Measurements from ENCODE around the gene ZBTB49.

DNA sequence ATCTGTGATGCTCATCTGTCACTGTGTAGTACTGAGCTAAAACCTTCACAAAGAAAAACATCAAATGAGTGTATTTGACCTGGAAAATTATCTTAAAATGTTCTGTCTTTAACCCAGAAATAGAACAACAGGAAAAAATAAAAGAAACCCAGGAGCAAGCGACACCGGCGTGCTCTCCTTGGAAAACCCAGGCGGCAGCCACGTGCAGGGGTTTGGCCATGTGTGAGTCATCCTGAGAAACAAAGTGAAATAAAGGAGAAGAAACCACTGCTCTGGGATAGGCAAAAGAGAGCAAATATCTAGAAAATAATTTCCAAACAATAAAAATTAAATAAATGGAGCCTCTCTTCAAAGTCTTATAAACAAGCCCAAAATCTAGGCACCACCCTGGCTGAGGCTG, 22.1 kb upstream of the ZBTB49 start:
- TF ChIP-seq POLR2A (IDR thresholded peaks at IDR 0.05) = no peak
- TF ChIP-seq, protein P1, sequence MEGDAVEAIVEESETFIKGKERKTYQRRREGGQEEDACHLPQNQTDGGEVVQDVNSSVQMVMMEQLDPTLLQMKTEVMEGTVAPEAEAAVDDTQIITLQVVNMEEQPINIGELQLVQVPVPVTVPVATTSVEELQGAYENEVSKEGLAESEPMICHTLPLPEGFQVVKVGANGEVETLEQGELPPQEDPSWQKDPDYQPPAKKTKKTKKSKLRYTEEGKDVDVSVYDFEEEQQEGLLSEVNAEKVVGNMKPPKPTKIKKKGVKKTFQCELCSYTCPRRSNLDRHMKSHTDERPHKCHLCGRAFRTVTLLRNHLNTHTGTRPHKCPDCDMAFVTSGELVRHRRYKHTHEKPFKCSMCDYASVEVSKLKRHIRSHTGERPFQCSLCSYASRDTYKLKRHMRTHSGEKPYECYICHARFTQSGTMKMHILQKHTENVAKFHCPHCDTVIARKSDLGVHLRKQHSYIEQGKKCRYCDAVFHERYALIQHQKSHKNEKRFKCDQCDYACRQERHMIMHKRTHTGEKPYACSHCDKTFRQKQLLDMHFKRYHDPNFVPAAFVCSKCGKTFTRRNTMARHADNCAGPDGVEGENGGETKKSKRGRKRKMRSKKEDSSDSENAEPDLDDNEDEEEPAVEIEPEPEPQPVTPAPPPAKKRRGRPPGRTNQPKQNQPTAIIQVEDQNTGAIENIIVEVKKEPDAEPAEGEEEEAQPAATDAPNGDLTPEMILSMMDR (IDR thresholded peaks at IDR 0.05) = no peak

Measured in esophagus squamous epithelium (tissue), 4 donors.